H9 (cell line): ENCODE measurements around the gene ACACB. TPM values are rescaled to one million over a fixed set of nuclear protein-coding genes. Genes with fewer than 3 reads are reported as not detected.

Experiments used
- DNase-seq: peaks from one replicate; pipeline ENCODE4 v3.0.0-alpha.2; 2017
- H2AFZ ChIP-seq: one replicate; pipeline ENCODE4 v1.6.1; 2013; ENCODE audit warnings: mild to moderate bottlenecking, low read length, control low read depth, moderate library complexity
- H2AK5ac ChIP-seq: 2 replicates; pipeline ENCODE4 v1.6.1; 2013; ENCODE audit warnings: low read length, control low read depth, mixed read lengths; ENCODE audit not compliant: insufficient read length
- H2BK120ac ChIP-seq: one replicate; pipeline ENCODE4 v1.6.1; 2013; ENCODE audit warnings: low read depth, mild to moderate bottlenecking, low read length, control low read depth, inconsistent platforms; ENCODE audit not compliant: poor library complexity, severe bottlenecking
- H2BK12ac ChIP-seq: 2 replicates; pipeline ENCODE4 v1.6.1; 2013; ENCODE audit warnings: low read length, control low read depth, mixed read lengths, low read depth; ENCODE audit not compliant: insufficient read length
- H2BK15ac ChIP-seq: 2 replicates; pipeline ENCODE4 v1.6.1; 2013; ENCODE audit warnings: low read depth, low read length, control low read depth
- H2BK20ac ChIP-seq: one replicate; pipeline ENCODE4 v1.6.1; 2013; ENCODE audit warnings: low read depth, mild to moderate bottlenecking, low read length, control low read depth, inconsistent platforms; ENCODE audit not compliant: poor library complexity, severe bottlenecking
- H2BK5ac ChIP-seq: 2 replicates; pipeline ENCODE4 v1.6.1; 2013; ENCODE audit warnings: low read length, control low read depth, mixed read lengths; ENCODE audit not compliant: insufficient read length
- H3K14ac ChIP-seq: 2 replicates; pipeline ENCODE4 v1.6.1; 2013; ENCODE audit warnings: low read length, control low read depth; ENCODE audit not compliant: insufficient read depth
- H3K18ac ChIP-seq: 2 replicates; pipeline ENCODE4 v1.6.1; 2013; ENCODE audit warnings: low read depth, mild to moderate bottlenecking, mixed read lengths, low read length, control low read depth; ENCODE audit not compliant: insufficient read length
- H3K23ac ChIP-seq: 2 replicates; pipeline ENCODE4 v1.6.1; 2013; ENCODE audit warnings: low read length, control low read depth, mixed read lengths, low read depth; ENCODE audit not compliant: insufficient read length
- H3K23me2 ChIP-seq: 2 replicates; pipeline ENCODE4 v1.6.1; 2013; ENCODE audit warnings: low read depth, mild to moderate bottlenecking, mixed read lengths, low read length, control low read depth; ENCODE audit not compliant: insufficient read length, poor library complexity, severe bottlenecking
- H3K27ac ChIP-seq: 2 replicates; pipeline ENCODE4 v1.5.1; 2013; ENCODE audit warnings: low read length, control low read depth, mixed read lengths, low read depth; ENCODE audit not compliant: insufficient read length
- H3K27me3 ChIP-seq: 2 replicates; pipeline ENCODE4 v1.6.1; 2013; ENCODE audit warnings: low read length, control low read depth, inconsistent platforms; ENCODE audit not compliant: insufficient read depth
- H3K4ac ChIP-seq: 2 replicates; pipeline ENCODE4 v1.6.1; 2013; ENCODE audit warnings: low read depth, mild to moderate bottlenecking, control low read depth, inconsistent platforms, low read length, moderate library complexity
- H3K4me1 ChIP-seq: 2 replicates; pipeline ENCODE4 v1.6.1; 2013; ENCODE audit warnings: low read length, control low read depth, inconsistent platforms; ENCODE audit not compliant: insufficient read depth
- H3K4me2 ChIP-seq: 2 replicates; pipeline ENCODE4 v1.6.1; 2013; ENCODE audit warnings: low read length, control low read depth, mixed read lengths; ENCODE audit not compliant: insufficient read length, insufficient read depth
- H3K56ac ChIP-seq: 2 replicates; pipeline ENCODE4 v1.6.1; 2013; ENCODE audit warnings: low read depth, mild to moderate bottlenecking, mixed read lengths, low read length, control low read depth; ENCODE audit not compliant: insufficient read length
- H3K79me1 ChIP-seq: 2 replicates; pipeline ENCODE4 v1.6.1; 2013; ENCODE audit warnings: low read depth, mild to moderate bottlenecking, moderate library complexity, low read length, control low read depth, inconsistent platforms; ENCODE audit not compliant: insufficient read depth, poor library complexity, severe bottlenecking
- H3K79me2 ChIP-seq: 2 replicates; pipeline ENCODE4 v1.6.1; 2013; ENCODE audit warnings: low read length, control low read depth, inconsistent platforms; ENCODE audit not compliant: insufficient read depth
- H3K9ac ChIP-seq: 2 replicates; pipeline ENCODE4 v1.6.1; 2013; ENCODE audit warnings: low read length, control low read depth, mixed read lengths; ENCODE audit not compliant: insufficient read length; ENCODE audit errors: extremely low read depth
- H3K9me3 ChIP-seq: one replicate; pipeline ENCODE4 v1.6.1; 2013; ENCODE audit warnings: low read depth, low read length, inconsistent platforms; ENCODE audit not compliant: control insufficient read depth
- H3T11ph ChIP-seq: one replicate; pipeline ENCODE4 v1.6.1; 2013; ENCODE audit warnings: mild to moderate bottlenecking, low read length, control low read depth, inconsistent platforms
- H4K20me1 ChIP-seq: one replicate; pipeline ENCODE4 v1.6.1; 2013; ENCODE audit not compliant: control insufficient read depth, insufficient read length, insufficient read depth
- H4K5ac ChIP-seq: 2 replicates; pipeline ENCODE4 v1.6.1; 2013; ENCODE audit warnings: low read depth, mild to moderate bottlenecking, mixed read lengths, low read length, control low read depth; ENCODE audit not compliant: insufficient read length
- H4K8ac ChIP-seq: replicated peaks from 2 replicates; pipeline ENCODE4 v1.6.1; 2013; ENCODE audit warnings: low read length, control low read depth, mixed read lengths, low read depth; ENCODE audit not compliant: insufficient read length
- H4K91ac ChIP-seq: 2 replicates; pipeline ENCODE4 v1.6.1; 2013; ENCODE audit warnings: low read depth, mild to moderate bottlenecking, moderate library complexity, mixed read lengths, low read length, control low read depth; ENCODE audit not compliant: insufficient read length
- H3K27ac Mint-ChIP-seq, 3 experiments: 2 replicates in 2 of 3; 3 replicates in 1 of 3; pipeline ENCODE4 v1.8.0; 2020 to 2021; ENCODE audit warnings: mixed read lengths in 3 of 3, mild to moderate bottlenecking in 1 of 3, moderate library complexity in 1 of 3
- H3K27me3 Mint-ChIP-seq: 2 replicates; pipeline ENCODE4 v1.8.0; 2021; ENCODE audit warnings: low read depth, mild to moderate bottlenecking, moderate library complexity, mixed read lengths
- H3K36me3 Mint-ChIP-seq, 3 experiments: 2 replicates in 2 of 3; 3 replicates in 1 of 3; pipeline ENCODE4 v1.8.0; 2020 to 2021; ENCODE audit warnings: low read depth in 3 of 3, mixed read lengths in 3 of 3; ENCODE audit not compliant: insufficient read depth in 1 of 3
- H3K4me1 Mint-ChIP-seq, 2 experiments: 2 replicates each; pipeline ENCODE4 v1.8.0; 2020; ENCODE audit warnings: mixed read lengths in 2 of 2
- H3K4me3 Mint-ChIP-seq, 2 experiments: 2 replicates in 1 of 2; 3 replicates in 1 of 2; pipeline ENCODE4 v1.8.0; 2020 to 2021; ENCODE audit warnings: mild to moderate bottlenecking in 2 of 2, mixed read lengths in 2 of 2, moderate library complexity in 1 of 2
- H3K9me3 Mint-ChIP-seq, 2 experiments: 2 replicates in 1 of 2; 3 replicates in 1 of 2; pipeline ENCODE4 v1.8.0; 2020; ENCODE audit warnings: mild to moderate bottlenecking in 2 of 2, mixed read lengths in 2 of 2, moderate library complexity in 1 of 2
- CTCF ChIP-seq: fragments of 200-600 bp; sonication (generic); conservative IDR thresholded peaks from 3 replicates; pipeline ENCODE4 v1.8.0; 2021; ENCODE audit warnings: antibody characterized with exemption, mild to moderate bottlenecking
- WGBS: extraction: QIAGEN DNeasy Blood & Tissue Kit; methylation state at CpG from one replicate; pipeline ENCODE4 v1.1.7; 2013; ENCODE audit warnings: missing lambda C conversion rate, low lambda C conversion rate, mixed read lengths; ENCODE audit not compliant: insufficient read length; ENCODE audit errors: extremely low coverage; 5-methylcytosine and 5-hydroxymethylcytosine counted together
- total RNA-seq: library from RNA; stranded (reverse); gene quantifications from 2 replicates; pipeline ENCODE4 v1.2.1, GENCODE V29; 2021

The ACACB gene
- total RNA-seq, 1 experiment from 2014 or later = 14.2 TPM

DNA sequence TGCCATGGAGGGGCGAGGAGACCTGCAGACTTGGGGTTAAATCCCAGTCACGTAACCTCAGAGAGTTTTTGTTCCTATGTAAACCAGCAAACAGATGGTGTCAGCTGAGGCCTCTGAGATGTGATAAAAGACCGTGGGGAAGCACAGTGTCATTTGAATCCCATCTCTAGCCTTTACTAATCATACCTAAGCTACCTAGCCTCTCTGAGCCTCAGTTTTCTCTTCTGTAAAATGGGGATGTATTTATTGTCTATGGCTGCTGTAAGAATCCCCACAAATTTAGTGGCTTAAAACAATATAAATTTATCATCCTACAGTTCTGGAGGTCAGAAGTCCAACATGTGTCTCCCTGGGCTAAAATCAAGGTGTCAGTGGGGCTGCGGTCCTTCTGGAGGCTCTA lies 158.8 kb downstream of the ACACB start:
- Histone ChIP-seq H2BK12ac (no peak overlapping the region), H2BK15ac (no peak overlapping the region), H4K5ac (no peak overlapping the region), H3K4me1 (no peaks in the 10 kb centered on the region; the same call in 1 of the 2 replicates), H2BK5ac (no peak overlapping the region), H3K27ac (no peak overlapping the region), H3K23ac (no peak overlapping the region), H3K56ac (no peak overlapping the region), H3K4ac (no peak overlapping the region), H2BK20ac (no peak overlapping the region), H4K8ac (no peak overlapping the region), H4K20me1 (no peaks in the 10 kb centered on the region), H2AFZ (no peak overlapping the region), H3K23me2 (peaks cover 3% of the 10 kb centered on the region), H3T11ph (no peak overlapping the region), H2AK5ac (no peak overlapping the region), H3K79me1 (no peaks in the 10 kb centered on the region), H3K79me2 (no peaks in the 10 kb centered on the region), H3K27me3 (no peaks in the 10 kb centered on the region), H3K9me3 (no peaks in the 10 kb centered on the region), H3K4me2 (no peak overlapping the region), H3K9ac (no peak overlapping the region), H3K18ac (no peak overlapping the region), H3K14ac (no peak overlapping the region), H2BK120ac (no peak overlapping the region), H4K91ac (no peak overlapping the region)
- TF ChIP-seq CTCF = no peak
- no CpG with 5 or more reads among the region's 4 CpGs for WGBS
- H3K9me3 Mint-ChIP-seq = peaks cover 4 to 6% of the 10 kb centered on the region in 2 experiments; a peak in 3 of 5 replicates
- no peak for DNase-seq
- peaks cover 14 to 20% of the 10 kb centered on the region in 2 experiments for H3K4me1 Mint-ChIP-seq
- H3K27ac Mint-ChIP-seq = no peak overlapping the region
- peaks cover 12% of the 10 kb centered on the region for H3K27me3 Mint-ChIP-seq
- H3K36me3 Mint-ChIP-seq = peaks cover 0 to 6% (median 3%) of the 10 kb centered on the region in 3 experiments; a peak in 5 of 7 replicates
- no peak overlapping the region for H3K4me3 Mint-ChIP-seq
